GM13977 (cell line): ENCODE data around the gene GRPEL1.

Source experiments
- DNase-seq: peaks from one replicate; pipeline ENCODE4 v3.0.0; 2012; ENCODE audit warnings: low spot score
- CTCF ChIP-seq: IDR thresholded peaks from 2 replicates; pipeline ENCODE4 v1.5.1; 2012; ENCODE audit warnings: mild to moderate bottlenecking, control low read depth; ENCODE audit not compliant: insufficient read depth; ENCODE audit errors: extremely low read depth, missing control alignments
- in situ Hi-C: fragments of 300-500 bp; cut with MboI; formaldehyde crosslinking; loops from one replicate; pipeline ENCODE4 v1.12.0; 2022; ENCODE audit warnings: low sequenced_read_pairs, low pct_unique_long_range_greater_than_20kb, mixed read lengths, inconsistent platforms; ENCODE audit not compliant: unreplicated experiment

Gene GRPEL1

GRCh38 chr4:7063362-7063761 lies 4.5 kb downstream of the GRPEL1 start:
- DNase-seq, result no peak
- no peak for TF ChIP-seq CTCF
- in situ Hi-C loops, result no loop called here

GRCh38 chr4:7062816-7063215 lies 5.0 kb downstream of the GRPEL1 start:
- no peak for DNase-seq
- no peak for TF ChIP-seq CTCF
- in situ Hi-C loops, result no loop called here

- in situ Hi-C loops, result no loop called here
- TF ChIP-seq CTCF, result no peak
- no peak for DNase-seq
These were observed 6.0 kb downstream of the GRPEL1 start for GRCh38 chr4:7061815-7062214.

- DNase-seq, result no peak
- in situ Hi-C loops, result no loop called here
- TF ChIP-seq CTCF, result no peak
These were observed 7.3 kb downstream of the GRPEL1 start for GRCh38 chr4:7060346-7061150.

GRCh38 chr4:7059662-7060061 lies 8.2 kb downstream of the GRPEL1 start:
- TF ChIP-seq CTCF, result no peak
- in situ Hi-C loops, result no loop called here
- DNase-seq, result no peak

GRCh38 chr4:7058792-7059191 lies 9.1 kb downstream of the GRPEL1 start:
- TF ChIP-seq CTCF, result no peak
- in situ Hi-C loops, result no loop called here
- no peak for DNase-seq
